HCT116 (cell line): ENCODE measurements around the gene ZBTB8A. TPM values are rescaled to one million over a fixed set of nuclear protein-coding genes. Genes with fewer than 3 reads are reported as not detected.

ENCODE experiments used
- ATAC-seq: fragments of 200-7000 bp; cut with Tn5 transposase; 2 replicates; pipeline ENCODE4 v1.9.1; 2020; ENCODE audit warnings: mild to moderate bottlenecking, moderate library complexity
- BruUV-seq: library from RNA; stranded (reverse); fragments of 400-500 nt; replicated peaks from 2 replicates; lab custom pipeline; 2021; lab: Mats Ljungman, UMichigan
- CTCF ChIA-PET: fragments of 300-600 bp; sonication (Branson Sonifier 250); formaldehyde crosslinking; loops from one replicate; lab custom pipeline; 2021; ENCODE audit warnings: antibody characterized with exemption; lab: Charles Lee
- POLR2A ChIA-PET: fragments of 300-600, 350-600 bp; sonication (Branson Sonifier 250); formaldehyde crosslinking; loops from one replicate; lab custom pipeline; 2021; ENCODE audit warnings: antibody characterized with exemption; lab: Charles Lee
- RAD21 ChIA-PET, 2 experiments: fragments of 300-600 bp; sonication (Branson Sonifier 250); formaldehyde crosslinking; loops; one replicate each; lab custom pipeline; 2023; ENCODE audit warnings: low total read pairs in 2 of 2; ENCODE audit not compliant: uncharacterized antibody in 2 of 2, unreplicated experiment in 2 of 2, low non-redundant PET in 1 of 2; lab: Charles Lee
- DNase-seq: peaks from one replicate; pipeline ENCODE4 v3.0.0-alpha.2; 2010; ENCODE audit warnings: low read depth, low spot score
- H2AFZ ChIP-seq: fragments of 200-600 bp; shearing (Covaris generic), sonication (generic); 2 replicates; pipeline ENCODE4 v1.6.1; 2017; ENCODE audit warnings: low read depth, mixed run types, mixed read lengths, antibody characterized with exemption, low read length; ENCODE audit not compliant: poor library complexity, severe bottlenecking
- H3K27ac ChIP-seq: 2 replicates; pipeline ENCODE4 v1.5.1; 2012; ENCODE audit warnings: low read depth, low read length
- H3K27me3 ChIP-seq: fragments of 200-600 bp; sonication (generic); 2 replicates; pipeline ENCODE4 v1.6.1; 2016; ENCODE audit warnings: mixed run types, low read length, mixed read lengths; ENCODE audit not compliant: insufficient read depth
- H3K36me3 ChIP-seq, 2 experiments: fragments of 200-500 bp in 1 of 2; fragments of 200-600 bp in 1 of 2; sonication (Bioruptor generic) in 1 of 2; sonication (generic) in 1 of 2; 2 replicates each; pipeline versions ENCODE4 v1.5.1 to v1.6.1; 2014 to 2016; ENCODE audit warnings: low read length in 2 of 2, inconsistent platforms in 1 of 2, mixed read lengths in 1 of 2, mixed run types in 1 of 2; ENCODE audit not compliant: insufficient read depth in 2 of 2, control insufficient read depth in 1 of 2
- H3K4me1 ChIP-seq, 2 experiments: fragments of 200-600 bp in 1 of 2; sonication (generic) in 1 of 2; 2 replicates each; pipeline versions ENCODE4 v1.5.1 to v1.6.1; 2012 to 2017; ENCODE audit warnings: low read length in 2 of 2, inconsistent platforms in 1 of 2, mild to moderate bottlenecking in 1 of 2, mixed read lengths in 1 of 2, mixed run types in 1 of 2, moderate library complexity in 1 of 2; ENCODE audit not compliant: insufficient read depth in 2 of 2, control insufficient read depth in 1 of 2
- H3K4me2 ChIP-seq: fragments of 200-600 bp; sonication (generic); 2 replicates; pipeline ENCODE4 v1.6.1; 2017; ENCODE audit warnings: mixed run types, low read length, mixed read lengths
- H3K4me3 ChIP-seq, 2 experiments: fragments of 200-600 bp in 1 of 2; sonication (generic) in 1 of 2; replicated peaks in 1 of 2; 2 replicates each; pipeline ENCODE4 v1.5.1; 2011 to 2016; ENCODE audit warnings: low read length in 2 of 2, control low read depth in 1 of 2, low read depth in 1 of 2, mild to moderate bottlenecking in 1 of 2, mixed read lengths in 1 of 2, mixed run types in 1 of 2
- H3K79me2 ChIP-seq: fragments of 200-600 bp; sonication (generic); 2 replicates; pipeline ENCODE4 v1.6.1; 2017; ENCODE audit warnings: mild to moderate bottlenecking, mixed run types, low read length, moderate library complexity, mixed read lengths; ENCODE audit not compliant: insufficient read depth
- H3K9ac ChIP-seq: fragments of 200-600 bp; sonication (generic); 2 replicates; pipeline ENCODE4 v1.6.1; 2016; ENCODE audit warnings: low read length, mixed read lengths
- H3K9me2 ChIP-seq: fragments of 200-600 bp; sonication (generic), shearing (Covaris generic); 2 replicates; pipeline ENCODE4 v1.6.1; 2017; ENCODE audit warnings: mixed run types, mild to moderate bottlenecking, moderate library complexity; ENCODE audit not compliant: insufficient read depth
- H3K9me3 ChIP-seq, 2 experiments: fragments of 200-500 bp in 1 of 2; fragments of 200-600 bp in 1 of 2; sonication (Bioruptor generic) in 1 of 2; sonication (generic) in 1 of 2; 2 replicates each; pipeline ENCODE4 v1.6.1; 2014 to 2017; ENCODE audit warnings: low read length in 2 of 2, mixed read lengths in 2 of 2, inconsistent platforms in 1 of 2, low read depth in 1 of 2, mild to moderate bottlenecking in 1 of 2, mixed run types in 1 of 2, moderate library complexity in 1 of 2; ENCODE audit not compliant: control insufficient read depth in 1 of 2, insufficient read depth in 1 of 2
- H4K20me1 ChIP-seq: fragments of 200-600 bp; sonication (generic), shearing (Covaris generic); 2 replicates; pipeline ENCODE4 v1.6.1; 2017; ENCODE audit warnings: mixed run types, mild to moderate bottlenecking, moderate library complexity; ENCODE audit not compliant: insufficient read depth
- ELF1 ChIP-seq: IDR thresholded peaks from 2 replicates; pipeline ENCODE4 v1.6.1; 2012; ENCODE audit warnings: low read depth, borderline replicate concordance
- EZH2 ChIP-seq: fragments of 200-600 bp; sonication (generic); IDR thresholded peaks from 2 replicates; pipeline ENCODE4 v1.6.1; 2017; ENCODE audit warnings: antibody characterized with exemption, mixed run types
- EZH2phosphoT487 ChIP-seq: fragments of 200-600 bp; IDR thresholded peaks from 2 replicates; pipeline ENCODE4 v1.6.1; 2018; ENCODE audit warnings: antibody characterized with exemption, borderline replicate concordance
- FOSL1 ChIP-seq: IDR thresholded peaks from 2 replicates; pipeline ENCODE4 v1.6.1; 2012; ENCODE audit warnings: low read depth
- JUND ChIP-seq: IDR thresholded peaks from 2 replicates; pipeline ENCODE4 v1.6.1; 2012
- POLR2A ChIP-seq: IDR thresholded peaks from 2 replicates; pipeline ENCODE4 v1.7.0; 2011; ENCODE audit warnings: borderline replicate concordance; ENCODE audit not compliant: insufficient read depth, insufficient read length; ENCODE audit errors: extremely low read depth
- POLR2AphosphoS5 ChIP-seq: IDR thresholded peaks from 2 replicates; pipeline ENCODE4 v1.6.1; 2011; ENCODE audit warnings: mild to moderate bottlenecking, low read depth, low read length, moderate library complexity
- RAD21 ChIP-seq: IDR thresholded peaks from 2 replicates; pipeline ENCODE4 v1.6.1; 2012; ENCODE audit warnings: low read depth, mild to moderate bottlenecking
- SIN3A ChIP-seq: IDR thresholded peaks from 2 replicates; pipeline ENCODE4 v1.6.1; 2012; ENCODE audit warnings: low read depth
- SP1 ChIP-seq: IDR thresholded peaks from 2 replicates; pipeline ENCODE4 v1.6.1; 2012; ENCODE audit warnings: low read depth
- SRF ChIP-seq: IDR thresholded peaks from 2 replicates; pipeline ENCODE4 v1.6.1; 2012; ENCODE audit warnings: low read depth
- TCF7L2 ChIP-seq: IDR thresholded peaks from 2 replicates; pipeline ENCODE4 v1.7.0; 2011; ENCODE audit warnings: borderline replicate concordance, inconsistent platforms; ENCODE audit not compliant: insufficient read depth, insufficient read length; ENCODE audit errors: extremely low read depth
- YY1 ChIP-seq: IDR thresholded peaks from 2 replicates; pipeline ENCODE4 v1.6.1; 2011; ENCODE audit warnings: low read length, low read depth, moderate library complexity, mild to moderate bottlenecking; ENCODE audit not compliant: insufficient replicate concordance; ENCODE audit errors: extremely low read depth
- ZFX ChIP-seq: fragments of 450-650 bp; IDR thresholded peaks from 2 replicates; pipeline ENCODE4 v1.6.1; 2017
- ZNF274 ChIP-seq: fragments of 200-500 bp; sonication (Bioruptor generic); IDR thresholded peaks from 2 replicates; pipeline ENCODE4 v1.6.1; 2014; ENCODE audit warnings: mild to moderate bottlenecking, low read depth, low read length, inconsistent platforms
- intact Hi-C: fragments of 100-400 bp; cut with micrococcal nuclease; formaldehyde crosslinking; loops from 2 replicates; pipeline ENCODE4 v1.10.0; 2022
- total RNA-seq: library from RNA; stranded (reverse); gene quantifications from one replicate; pipeline ENCODE4 v1.2.1, GENCODE V29; 2021; ENCODE audit not compliant: unreplicated experiment
- TF ChIP-seq, protein P1 (sequence below): IDR thresholded peaks from 2 replicates; pipeline ENCODE4 v1.6.1; 2012
- TF ChIP-seq, protein P2 (sequence below), 3 experiments: fragments of 200-600 bp in 1 of 3; sonication (generic) in 1 of 3; IDR thresholded peaks in 2 of 3; conservative IDR thresholded peaks in 1 of 3; 2 replicates each; pipeline ENCODE4 v1.5.1; 2012 to 2017; ENCODE audit warnings: low read depth in 2 of 3, low read length in 2 of 3, antibody characterized with exemption in 1 of 3, borderline replicate concordance in 1 of 3, control low read depth in 1 of 3, mild to moderate bottlenecking in 1 of 3, mixed read lengths in 1 of 3, mixed run types in 1 of 3, moderate library complexity in 1 of 3; ENCODE audit not compliant: insufficient read depth in 1 of 3
- TF ChIP-seq, protein P3 (sequence below): IDR thresholded peaks from 2 replicates; pipeline ENCODE4 v1.6.1; 2012; ENCODE audit warnings: low read depth
- TF ChIP-seq, protein P4 (sequence below): IDR thresholded peaks from 2 replicates; pipeline ENCODE4 v1.6.1; 2012
- TF ChIP-seq, protein P5 (sequence below): IDR thresholded peaks from 2 replicates; pipeline ENCODE4 v1.6.1; 2011; ENCODE audit warnings: mild to moderate bottlenecking, low read length, moderate library complexity; ENCODE audit not compliant: insufficient replicate concordance; ENCODE audit errors: extremely low read depth

ZBTB8A gene
- total RNA-seq, 1 experiment from 2014 or later, result 9.7 TPM

DNA sequence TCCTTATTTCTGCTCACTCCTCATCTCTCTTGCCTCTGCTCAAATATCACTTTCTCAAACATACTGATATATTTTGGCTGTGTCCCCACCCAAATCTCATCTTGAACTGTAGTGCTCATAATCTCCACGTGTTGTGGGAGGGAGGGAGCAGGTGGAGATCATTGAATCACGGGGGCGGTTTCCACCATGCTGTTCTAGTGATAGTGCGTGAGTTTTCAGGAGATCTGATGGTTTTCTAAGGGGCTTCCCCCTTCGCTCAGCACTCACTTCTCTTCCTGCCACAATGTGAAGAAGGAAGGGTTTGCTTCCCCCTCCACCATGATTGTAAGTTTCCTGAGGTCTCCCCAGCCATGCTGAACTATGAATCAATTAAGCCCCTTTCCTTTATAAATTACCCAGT is 84.5 kb downstream of the ZBTB8A start:
- Histone ChIP-seq H3K4me2 (no peak overlapping the region), H3K9me2 (no peaks in the 10 kb centered on the region), H3K4me1 (no peaks in the 10 kb centered on the region), H3K4me3 (no peak overlapping the region), H3K27me3 (no peaks in the 10 kb centered on the region), H3K27ac (no peak overlapping the region), H3K79me2 (0 out of 2 replicates have a peak, but pooled peaks cover 8% of the 10 kb centered on the region), H2AFZ (no peak overlapping the region), H4K20me1 (no peaks in the 10 kb centered on the region), H3K9me3 (no peaks in the 10 kb centered on the region), H3K9ac (no peak overlapping the region), H3K36me3 (peaks cover 6 to 7% of the 10 kb centered on the region in 2 experiments; a peak in 3 of 4 replicates)
- TF ChIP-seq, protein P1, sequence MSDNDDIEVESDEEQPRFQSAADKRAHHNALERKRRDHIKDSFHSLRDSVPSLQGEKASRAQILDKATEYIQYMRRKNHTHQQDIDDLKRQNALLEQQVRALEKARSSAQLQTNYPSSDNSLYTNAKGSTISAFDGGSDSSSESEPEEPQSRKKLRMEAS, result no peak
- TF ChIP-seq, protein P2, sequence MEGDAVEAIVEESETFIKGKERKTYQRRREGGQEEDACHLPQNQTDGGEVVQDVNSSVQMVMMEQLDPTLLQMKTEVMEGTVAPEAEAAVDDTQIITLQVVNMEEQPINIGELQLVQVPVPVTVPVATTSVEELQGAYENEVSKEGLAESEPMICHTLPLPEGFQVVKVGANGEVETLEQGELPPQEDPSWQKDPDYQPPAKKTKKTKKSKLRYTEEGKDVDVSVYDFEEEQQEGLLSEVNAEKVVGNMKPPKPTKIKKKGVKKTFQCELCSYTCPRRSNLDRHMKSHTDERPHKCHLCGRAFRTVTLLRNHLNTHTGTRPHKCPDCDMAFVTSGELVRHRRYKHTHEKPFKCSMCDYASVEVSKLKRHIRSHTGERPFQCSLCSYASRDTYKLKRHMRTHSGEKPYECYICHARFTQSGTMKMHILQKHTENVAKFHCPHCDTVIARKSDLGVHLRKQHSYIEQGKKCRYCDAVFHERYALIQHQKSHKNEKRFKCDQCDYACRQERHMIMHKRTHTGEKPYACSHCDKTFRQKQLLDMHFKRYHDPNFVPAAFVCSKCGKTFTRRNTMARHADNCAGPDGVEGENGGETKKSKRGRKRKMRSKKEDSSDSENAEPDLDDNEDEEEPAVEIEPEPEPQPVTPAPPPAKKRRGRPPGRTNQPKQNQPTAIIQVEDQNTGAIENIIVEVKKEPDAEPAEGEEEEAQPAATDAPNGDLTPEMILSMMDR (IDR thresholded peaks at IDR 0.05 in 2 of 3, conservative IDR thresholded peaks at IDR 0.05 in 1 of 3; ENCODE audit: borderline replicate concordance in 1 of 3, insufficient read depth in 1 of 3, low read depth in 2 of 3, low read length in 2 of 3), result no peak
- TF ChIP-seq SP1 (no peak), SRF (no peak), POLR2AphosphoS5 (no peak), POLR2A (no peak), SIN3A (no peak), EZH2phosphoT487 (no peak), TCF7L2 (no peak), ZNF274 (no peak), JUND (no peak), EZH2 (no peak), YY1 (no peak), FOSL1 (no peak), RAD21 (no peak), ELF1 (no peak), ZFX (no peak)
- TF ChIP-seq, protein P3, sequence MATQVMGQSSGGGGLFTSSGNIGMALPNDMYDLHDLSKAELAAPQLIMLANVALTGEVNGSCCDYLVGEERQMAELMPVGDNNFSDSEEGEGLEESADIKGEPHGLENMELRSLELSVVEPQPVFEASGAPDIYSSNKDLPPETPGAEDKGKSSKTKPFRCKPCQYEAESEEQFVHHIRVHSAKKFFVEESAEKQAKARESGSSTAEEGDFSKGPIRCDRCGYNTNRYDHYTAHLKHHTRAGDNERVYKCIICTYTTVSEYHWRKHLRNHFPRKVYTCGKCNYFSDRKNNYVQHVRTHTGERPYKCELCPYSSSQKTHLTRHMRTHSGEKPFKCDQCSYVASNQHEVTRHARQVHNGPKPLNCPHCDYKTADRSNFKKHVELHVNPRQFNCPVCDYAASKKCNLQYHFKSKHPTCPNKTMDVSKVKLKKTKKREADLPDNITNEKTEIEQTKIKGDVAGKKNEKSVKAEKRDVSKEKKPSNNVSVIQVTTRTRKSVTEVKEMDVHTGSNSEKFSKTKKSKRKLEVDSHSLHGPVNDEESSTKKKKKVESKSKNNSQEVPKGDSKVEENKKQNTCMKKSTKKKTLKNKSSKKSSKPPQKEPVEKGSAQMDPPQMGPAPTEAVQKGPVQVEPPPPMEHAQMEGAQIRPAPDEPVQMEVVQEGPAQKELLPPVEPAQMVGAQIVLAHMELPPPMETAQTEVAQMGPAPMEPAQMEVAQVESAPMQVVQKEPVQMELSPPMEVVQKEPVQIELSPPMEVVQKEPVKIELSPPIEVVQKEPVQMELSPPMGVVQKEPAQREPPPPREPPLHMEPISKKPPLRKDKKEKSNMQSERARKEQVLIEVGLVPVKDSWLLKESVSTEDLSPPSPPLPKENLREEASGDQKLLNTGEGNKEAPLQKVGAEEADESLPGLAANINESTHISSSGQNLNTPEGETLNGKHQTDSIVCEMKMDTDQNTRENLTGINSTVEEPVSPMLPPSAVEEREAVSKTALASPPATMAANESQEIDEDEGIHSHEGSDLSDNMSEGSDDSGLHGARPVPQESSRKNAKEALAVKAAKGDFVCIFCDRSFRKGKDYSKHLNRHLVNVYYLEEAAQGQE, result no peak
- TF ChIP-seq, protein P4, sequence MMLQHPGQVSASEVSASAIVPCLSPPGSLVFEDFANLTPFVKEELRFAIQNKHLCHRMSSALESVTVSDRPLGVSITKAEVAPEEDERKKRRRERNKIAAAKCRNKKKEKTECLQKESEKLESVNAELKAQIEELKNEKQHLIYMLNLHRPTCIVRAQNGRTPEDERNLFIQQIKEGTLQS, result no peak
- TF ChIP-seq, protein P5, sequence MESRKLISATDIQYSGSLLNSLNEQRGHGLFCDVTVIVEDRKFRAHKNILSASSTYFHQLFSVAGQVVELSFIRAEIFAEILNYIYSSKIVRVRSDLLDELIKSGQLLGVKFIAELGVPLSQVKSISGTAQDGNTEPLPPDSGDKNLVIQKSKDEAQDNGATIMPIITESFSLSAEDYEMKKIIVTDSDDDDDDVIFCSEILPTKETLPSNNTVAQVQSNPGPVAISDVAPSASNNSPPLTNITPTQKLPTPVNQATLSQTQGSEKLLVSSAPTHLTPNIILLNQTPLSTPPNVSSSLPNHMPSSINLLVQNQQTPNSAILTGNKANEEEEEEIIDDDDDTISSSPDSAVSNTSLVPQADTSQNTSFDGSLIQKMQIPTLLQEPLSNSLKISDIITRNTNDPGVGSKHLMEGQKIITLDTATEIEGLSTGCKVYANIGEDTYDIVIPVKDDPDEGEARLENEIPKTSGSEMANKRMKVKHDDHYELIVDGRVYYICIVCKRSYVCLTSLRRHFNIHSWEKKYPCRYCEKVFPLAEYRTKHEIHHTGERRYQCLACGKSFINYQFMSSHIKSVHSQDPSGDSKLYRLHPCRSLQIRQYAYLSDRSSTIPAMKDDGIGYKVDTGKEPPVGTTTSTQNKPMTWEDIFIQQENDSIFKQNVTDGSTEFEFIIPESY, result no peak
- intact Hi-C loops, result no loop called here
- RAD21 ChIA-PET, result no interaction called here
- ATAC-seq, result no peak
- POLR2A ChIA-PET, result no interaction called here
- no peak for DNase-seq
- CTCF ChIA-PET, result no interaction called here
- BruUV-seq, result no TSS peak
